HUDEP-2 (cell line): ENCODE measurements around the gene CFAP299.
"Not testable (repeated sequence)": the region's sequence is repeated elsewhere in the genome, so short reads cannot be mapped to it uniquely, and the experiment has no call there.

Experiments used
- DNase-seq, 76 experiments: peaks; one replicate each; lab custom pipeline; 2025; ENCODE audit not compliant: unreplicated experiment in 76 of 76; lab: John Stamatoyannopoulos, UW

Gene CFAP299

GRCh38 chr4:80585542-80585941, 250.0 kb downstream of the CFAP299 start:
- DNase-seq = no peak

GRCh38 chr4:80586716-80587115, 251.2 kb downstream of the CFAP299 start:
- no peak for DNase-seq

DNA sequence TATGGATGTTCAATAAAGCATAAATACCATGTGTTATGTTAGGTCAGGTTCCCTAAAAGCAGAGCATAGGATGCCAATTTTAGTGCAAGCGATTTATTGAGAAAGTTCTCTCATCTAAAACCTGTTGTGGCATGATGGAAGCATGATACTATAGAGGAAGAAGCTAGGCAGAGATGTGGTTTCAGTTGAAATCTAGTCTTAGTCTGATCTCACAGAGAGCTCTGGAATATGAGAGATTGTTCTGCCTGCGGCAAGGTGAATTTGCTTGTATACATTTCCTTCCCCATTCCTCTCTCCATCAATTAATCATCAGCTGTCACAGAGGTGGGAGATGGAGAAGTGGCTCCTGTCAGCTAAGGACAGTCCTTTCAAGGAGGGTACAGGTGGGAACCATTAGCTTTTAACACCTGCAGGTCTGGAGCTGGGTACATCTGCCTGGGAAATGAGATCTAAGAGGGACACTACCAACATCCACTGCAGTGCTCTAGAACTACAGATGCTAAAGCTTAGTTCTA, 252.4 kb downstream of the CFAP299 start:
- no peak for DNase-seq

- no peak for DNase-seq
These were observed 257.4 kb downstream of the CFAP299 start for GRCh38 chr4:80592950-80593349.

DNA sequence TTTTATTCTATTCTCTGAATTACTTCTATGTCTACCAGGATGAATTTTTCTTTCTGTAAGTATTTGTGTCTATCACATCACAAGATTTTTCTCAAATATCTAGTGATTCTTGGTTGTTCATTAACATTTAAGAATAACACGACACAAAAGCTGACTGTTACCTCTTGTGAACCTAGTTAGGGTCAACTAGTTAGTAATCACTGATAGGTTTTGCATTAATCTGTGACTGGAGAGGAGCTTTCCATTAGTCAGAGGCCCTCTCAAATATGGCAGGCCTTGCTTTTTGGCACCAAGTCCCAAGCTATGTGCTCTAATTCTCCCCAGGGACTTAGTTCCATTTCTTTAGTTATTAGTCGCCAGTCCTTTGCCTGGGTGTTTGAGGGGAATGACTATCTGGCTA, 259.2 kb downstream of the CFAP299 start:
- DNase-seq = no peak

GRCh38 chr4:80608281-80608980, 272.9 kb downstream of the CFAP299 start:
- no peak for DNase-seq

- DNase-seq = no peak
These were observed 274.7 kb downstream of the CFAP299 start for GRCh38 chr4:80610199-80610598.

- no peak for DNase-seq
These were observed 275.5 kb downstream of the CFAP299 start for GRCh38 chr4:80610845-80611677.

DNA sequence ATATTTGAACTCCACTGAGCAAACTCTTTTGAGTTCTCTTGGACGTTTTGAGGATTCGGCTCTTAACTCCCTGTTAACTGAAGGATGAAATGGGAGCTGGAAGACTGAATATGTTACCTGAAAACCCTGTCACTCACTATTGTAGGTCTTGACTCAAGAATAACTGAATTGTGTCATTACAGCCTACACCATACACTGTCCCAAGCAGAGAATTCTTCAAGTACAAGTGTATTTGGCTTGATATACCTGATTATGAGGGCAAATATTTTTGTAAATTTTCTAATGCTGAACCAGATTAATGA, 276.1 kb downstream of the CFAP299 start:
- no peak for DNase-seq

DNA sequence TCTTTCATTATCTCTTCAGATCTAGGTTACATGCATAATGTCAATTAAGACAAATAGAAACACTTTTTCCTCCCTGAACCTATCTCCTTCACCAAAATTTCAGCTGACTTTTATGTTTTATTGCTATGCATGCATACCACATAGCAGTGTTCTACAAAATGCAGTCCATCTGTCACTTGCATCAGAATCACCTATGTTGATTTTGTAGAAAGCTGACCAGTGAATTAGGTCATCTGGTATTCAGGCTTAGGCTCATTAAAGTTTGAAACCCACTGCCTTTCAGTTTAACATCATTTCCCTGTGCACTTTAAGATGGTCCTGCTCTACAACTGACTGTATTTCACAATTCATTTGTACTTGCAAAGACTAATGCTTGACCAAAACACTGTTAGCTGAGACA, 277.9 kb downstream of the CFAP299 start:
- no peak for DNase-seq

DNA sequence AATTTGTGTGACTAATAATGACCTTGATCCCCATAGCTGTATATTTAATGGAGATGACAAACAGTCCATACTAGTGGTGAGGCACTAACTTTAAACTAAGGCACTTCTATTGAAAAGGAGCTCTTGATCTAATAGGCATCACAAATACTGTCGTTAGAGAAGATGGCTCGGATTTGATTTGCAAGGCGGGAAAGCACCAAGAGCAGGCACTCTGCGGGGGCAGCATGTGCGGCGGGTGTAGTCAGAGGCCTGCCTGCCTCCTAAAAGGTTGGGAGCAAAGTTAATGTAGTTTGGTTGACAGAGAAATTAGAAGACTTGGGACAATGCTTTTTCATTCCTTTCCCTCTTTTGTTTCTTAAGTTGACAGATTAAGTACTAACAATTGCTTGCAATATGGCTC, 278.8 kb downstream of the CFAP299 start:
- DNase-seq = no peak

GRCh38 chr4:80615099-80615498, 279.6 kb downstream of the CFAP299 start:
- DNase-seq = no peak

- DNase-seq = peak in 3 of 76 experiments; percentile 0 to 4 (median 1)
These were observed 283.6 kb downstream of the CFAP299 start for GRCh38 chr4:80619070-80619674.

DNA sequence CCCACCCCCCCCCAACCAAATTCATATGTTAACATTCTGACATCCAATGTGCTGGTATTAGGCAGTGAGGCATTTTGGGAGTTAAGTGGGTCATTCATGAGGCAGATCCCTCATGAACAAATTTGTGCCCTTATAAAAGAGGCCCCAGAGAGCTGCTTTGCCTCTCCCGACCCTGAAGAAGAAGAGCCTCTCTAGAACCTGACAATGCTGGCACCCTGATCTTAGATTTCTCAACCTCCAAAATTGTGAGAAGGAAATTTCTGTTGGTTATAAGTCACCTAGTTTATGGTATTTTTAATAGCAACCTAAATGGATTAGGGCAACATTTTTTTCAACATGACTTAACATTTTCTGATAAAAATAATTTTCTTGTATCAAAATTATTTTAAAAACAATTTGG, 296.3 kb downstream of the CFAP299 start:
- DNase-seq = no peak

DNA sequence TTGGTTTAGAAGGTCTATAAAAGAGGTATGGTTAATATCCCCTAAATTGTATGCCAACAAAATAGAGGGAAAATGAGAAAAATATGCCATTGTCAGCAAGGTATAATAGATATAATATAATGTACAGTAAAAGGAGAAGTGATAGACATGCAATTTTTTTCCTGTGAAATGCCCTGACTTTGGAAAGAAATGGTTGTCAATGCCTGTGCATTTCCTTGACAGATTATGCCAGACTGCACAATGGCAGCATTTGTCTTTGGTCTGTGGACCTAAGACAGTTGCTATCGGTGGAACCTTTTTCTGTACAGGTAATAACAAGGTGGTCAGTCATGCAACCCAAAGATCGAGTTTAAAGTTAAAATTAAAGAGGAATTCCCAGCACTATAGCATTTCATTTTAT, 301.7 kb downstream of the CFAP299 start:
- DNase-seq = no peak

GRCh38 chr4:80646061-80646460, 310.5 kb downstream of the CFAP299 start:
- DNase-seq = no peak

DNA sequence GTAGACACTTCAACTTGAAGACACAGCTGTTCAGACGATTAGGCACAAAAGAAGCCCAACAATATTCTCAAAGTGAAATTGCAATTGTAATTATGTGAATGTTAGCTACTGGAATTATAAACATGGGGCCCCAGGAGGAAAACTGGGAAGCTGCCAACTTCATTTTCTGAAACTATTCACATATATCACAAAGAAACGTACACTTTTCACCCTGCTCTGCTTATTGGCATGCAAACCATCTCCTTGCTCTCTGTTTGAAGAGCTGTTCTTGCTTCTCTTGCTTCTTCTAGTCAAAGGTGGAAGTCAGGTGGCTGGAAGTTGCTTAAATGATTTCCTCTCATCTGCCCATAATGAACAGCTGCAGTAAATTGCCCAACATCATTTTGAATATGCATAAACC, 320.1 kb downstream of the CFAP299 start:
- DNase-seq = no peak

- not testable (repeated sequence) for DNase-seq
These were observed 334.6 kb downstream of the CFAP299 start for GRCh38 chr4:80670118-80670517.

DNA sequence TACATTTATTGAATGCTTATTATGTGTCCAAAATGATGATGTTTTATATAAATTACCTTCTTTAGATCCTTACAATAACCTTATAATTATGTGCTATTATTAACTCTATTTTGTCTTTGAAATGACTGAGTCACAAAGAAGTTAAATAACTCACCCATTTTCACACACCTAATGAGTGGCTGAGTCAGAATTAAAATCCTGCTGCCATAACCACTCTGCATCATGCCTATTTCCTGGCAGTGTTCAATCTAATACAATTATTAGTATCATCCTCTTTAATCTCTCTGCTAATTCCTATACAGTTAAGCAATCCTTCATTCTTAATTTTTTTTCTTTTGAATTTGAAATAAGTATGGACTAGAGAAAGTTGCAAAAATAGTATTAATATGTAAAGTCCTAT, 342.9 kb downstream of the CFAP299 start:
- DNase-seq = no peak

DNA sequence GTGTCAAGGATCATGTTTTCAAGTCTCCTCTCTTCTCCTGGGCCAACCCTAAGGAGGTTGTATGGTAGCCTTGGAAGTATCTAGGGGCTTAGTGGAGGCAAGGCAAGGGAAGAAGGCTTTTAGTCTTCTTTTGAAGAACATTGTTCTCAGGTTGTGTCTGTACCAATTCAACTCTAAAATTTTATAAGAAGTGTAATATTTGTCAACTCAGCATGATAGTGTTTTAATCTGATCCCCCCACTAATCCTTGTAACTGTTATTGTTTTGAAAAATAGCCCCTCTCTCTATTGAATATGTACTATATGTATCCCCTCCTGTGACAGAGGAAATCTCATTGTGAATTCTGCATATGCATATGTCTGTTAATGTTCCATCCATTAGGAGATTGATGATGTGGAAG, 345.4 kb downstream of the CFAP299 start:
- DNase-seq = no peak

DNA sequence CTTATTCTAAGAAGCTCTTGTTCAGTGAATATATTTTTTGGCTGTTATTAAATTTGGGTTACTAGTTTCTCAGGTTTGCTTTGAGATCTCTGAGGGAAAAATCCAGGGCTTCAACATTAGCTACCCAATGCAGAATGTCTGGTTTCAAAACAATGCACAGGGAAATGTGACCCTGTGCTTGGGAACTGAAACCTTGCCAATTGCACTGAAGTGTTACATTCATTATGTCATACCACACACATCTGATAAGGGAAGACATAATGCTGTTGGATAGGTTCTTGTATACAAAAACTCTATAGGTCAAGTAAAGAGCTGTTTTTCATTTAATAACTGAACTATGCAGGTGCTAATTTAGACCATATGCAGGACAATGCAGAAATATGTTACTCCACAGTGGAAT, 349.7 kb downstream of the CFAP299 start:
- no peak for DNase-seq

DNA sequence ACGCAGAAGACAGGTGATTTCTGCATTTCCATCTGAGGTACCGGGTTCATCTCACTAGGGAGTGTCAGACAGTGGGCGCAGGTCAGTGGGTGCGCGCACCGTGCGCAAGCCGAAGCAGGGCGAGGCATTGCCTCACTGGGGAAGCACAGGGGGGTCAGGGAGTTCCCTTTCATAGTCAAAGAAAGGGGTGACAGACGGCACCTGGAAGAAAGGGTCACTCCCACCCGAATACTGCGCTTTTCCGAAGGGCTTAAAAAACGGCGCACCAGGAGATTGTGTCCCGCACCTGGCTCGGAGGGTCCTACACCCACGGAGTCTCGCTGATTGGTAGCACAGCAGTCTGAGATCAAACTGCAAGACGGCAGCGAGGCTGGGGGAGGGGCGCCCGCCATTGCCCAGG, 352.2 kb downstream of the CFAP299 start:
- DNase-seq = not testable (repeated sequence)
